ENCODE data around the gene PCMTD2. TPM values are rescaled to one million over a fixed set of nuclear protein-coding genes. Genes with fewer than 3 reads are reported as not detected.

Gene PCMTD2
- polyA plus RNA-seq, 2 of the 4 experiments (the other 2 are of a cell fraction) = 19.9 to 41.8 TPM

GRCh38 chr20:64242003-64242796, 13.3 kb upstream of the PCMTD2 start:
- ChIA-PET POLR2A (no interaction called here), CTCF (no interaction called here)
- no peaks in the 10 kb centered on the region for H3K4me1 ChIP-seq
- WGBS (ENCODE audit: missing lambda C conversion rate) = 70% methylated on average over 19 of the region's 19 CpGs
- no peak for DNase-seq (ENCODE audit: low read depth in 1 of 2, low spot score in 1 of 2)
- TF ChIP-seq USF2 (IDR thresholded peaks at IDR 0.05) = no peak
- H3K9me3 ChIP-seq = no peaks in the 10 kb centered on the region
- no peak overlapping the region for H3K27ac ChIP-seq
- FAIRE-seq = no peak
- ATAC-seq = no peak
- H3K4me2 ChIP-seq = no peak overlapping the region
- H3K4me3 ChIP-seq = no peak overlapping the region

DNA sequence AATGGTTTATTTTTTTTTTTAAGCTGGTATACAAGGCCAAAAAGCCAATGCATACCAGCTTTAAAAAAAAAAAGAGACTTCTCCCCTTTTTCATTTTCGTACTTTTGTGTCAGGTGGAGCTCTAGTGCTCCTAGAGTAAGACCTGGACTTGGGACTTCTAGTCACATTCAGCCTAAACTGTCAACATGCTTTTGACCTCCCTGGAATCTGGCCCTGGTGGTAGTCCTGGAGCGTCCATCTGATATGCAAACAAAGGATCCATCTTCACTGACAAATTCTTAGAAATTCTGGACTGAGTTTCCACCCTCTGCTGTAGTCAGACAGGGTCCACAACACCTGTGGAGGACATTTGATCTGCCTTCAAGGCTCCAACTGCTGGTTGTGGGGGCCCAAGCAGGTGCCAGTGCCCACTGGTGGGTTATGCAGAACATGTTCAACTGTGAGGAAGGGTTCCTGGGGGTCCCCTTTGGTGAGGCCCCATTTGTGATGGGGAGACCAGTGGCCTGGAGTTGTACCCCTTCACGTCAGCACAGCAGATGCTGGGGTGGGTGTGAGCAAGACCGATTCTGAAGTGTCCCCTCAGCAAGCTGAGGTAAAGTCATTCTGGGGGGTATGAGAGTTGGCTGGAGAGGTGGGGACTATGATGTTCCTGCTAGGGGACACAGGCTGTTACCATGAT, 12.6 kb upstream of the PCMTD2 start:
- Histone ChIP-seq H3K4me2 (no peak overlapping the region), H3K4me3 (no peak overlapping the region), H3K9me3 (no peaks in the 10 kb centered on the region), H3K27ac (no peak overlapping the region), H3K4me1 (no peaks in the 10 kb centered on the region)
- FAIRE-seq (no peak), ATAC-seq (no peak), DNase-seq (ENCODE audit: low read depth in 1 of 2, low spot score in 1 of 2) (no peak)
- TF ChIP-seq MAFK (IDR thresholded peaks at IDR 0.05; ENCODE audit: partially characterized antibody) (no peak), MYC (IDR thresholded peaks at IDR 0.05; ENCODE audit: borderline replicate concordance, low read length) (no peak), PHF8 (IDR thresholded peaks at IDR 0.05; ENCODE audit: borderline replicate concordance, low read depth) (no peak), ESRRA (IDR thresholded peaks at IDR 0.05; ENCODE audit: borderline replicate concordance, low read length) (no peak), NPAS2 (CRISPR knock-in tag; IDR thresholded peaks at IDR 0.05; ENCODE audit: borderline replicate concordance) (no peak), CTCF (IDR thresholded peaks at IDR 0.05) (no peak), MAZ (IDR thresholded peaks at IDR 0.05; ENCODE audit: borderline replicate concordance, low read depth, low read length) (no peak), SMC3 (IDR thresholded peaks at IDR 0.05) (no peak), CBX8 (IDR thresholded peaks at IDR 0.05) (no peak), POLR2AphosphoS2 (conservative IDR thresholded peaks at IDR 0.05; ENCODE audit: low read length) (no peak), KDM5A (IDR thresholded peaks at IDR 0.05) (no peak), MAX (IDR thresholded peaks at IDR 0.05) (no peak), KDM1A (IDR thresholded peaks at IDR 0.05; ENCODE audit: low read depth) (no peak), HOXB5 (CRISPR knock-in tag; IDR thresholded peaks at IDR 0.05) (no peak)
- ChIA-PET CTCF (no interaction called here), POLR2A (no interaction called here)
- 16% methylated on average over 4 of the region's 4 CpGs for WGBS (ENCODE audit: missing lambda C conversion rate)

DNA sequence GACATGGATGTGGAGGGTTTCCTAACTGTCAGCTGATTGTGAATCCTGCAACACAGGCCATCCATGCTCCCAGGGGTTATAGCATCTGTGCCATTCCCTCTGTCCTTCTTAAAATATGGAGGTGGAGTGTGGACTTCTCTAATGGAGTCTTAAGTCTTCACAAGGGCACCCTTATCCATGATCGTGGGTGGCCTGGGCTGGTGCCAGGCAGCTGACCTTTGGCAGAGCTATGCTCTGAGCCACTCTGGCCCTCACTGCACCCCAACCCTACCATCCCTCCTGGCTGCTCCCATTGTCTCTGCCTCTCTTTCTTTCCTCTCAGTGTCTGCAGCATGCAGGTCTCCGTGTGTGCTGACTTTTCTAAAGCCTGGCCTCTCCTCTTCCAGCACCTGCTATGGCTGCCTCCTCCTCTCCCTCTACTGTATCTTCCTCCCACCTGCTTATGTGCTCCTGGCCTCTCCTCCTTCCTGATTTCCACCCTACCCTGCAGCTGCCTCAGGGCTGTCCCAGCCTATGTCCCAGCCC, 11.2 kb upstream of the PCMTD2 start:
- no peak for FAIRE-seq
- ChIA-PET POLR2A (no interaction called here), CTCF (no interaction called here)
- 0% methylated on average over 2 of the region's 2 CpGs for WGBS (ENCODE audit: missing lambda C conversion rate)
- Histone ChIP-seq H3K4me3 (no peak overlapping the region), H3K4me2 (no peak overlapping the region), H3K27ac (no peak overlapping the region), H3K9me3 (no peaks in the 10 kb centered on the region), H3K4me1 (no peaks in the 10 kb centered on the region)
- no peak for ATAC-seq
- DNase-seq (ENCODE audit: low read depth in 1 of 2, low spot score in 1 of 2) = no peak
- no peak for TF ChIP-seq POLR2A (IDR thresholded peaks at IDR 0.05; ENCODE audit: low read length)
- no peak for TF ChIP-seq ESRRA (IDR thresholded peaks at IDR 0.05; ENCODE audit: borderline replicate concordance, low read length)
- TF ChIP-seq BHLHE40 (IDR thresholded peaks at IDR 0.05; ENCODE audit: low read depth, low read length) = no peak
- no peak for TF ChIP-seq FOSB (CRISPR knock-in tag; IDR thresholded peaks at IDR 0.05)
- TF ChIP-seq FOXS1 (CRISPR knock-in tag; IDR thresholded peaks at IDR 0.05) = no peak
- no peak for TF ChIP-seq MYC (IDR thresholded peaks at IDR 0.05; ENCODE audit: borderline replicate concordance, low read length)
- TF ChIP-seq E2F6 (IDR thresholded peaks at IDR 0.05; ENCODE audit: borderline replicate concordance, low read depth) = no peak
- TF ChIP-seq REST (IDR thresholded peaks at IDR 0.05) = no peak
- TF ChIP-seq CHD4 (IDR thresholded peaks at IDR 0.05; ENCODE audit: borderline replicate concordance) = no peak
- TF ChIP-seq MAX (IDR thresholded peaks at IDR 0.05) = no peak
- TF ChIP-seq RFX5 (IDR thresholded peaks at IDR 0.05) = no peak
- no peak for TF ChIP-seq RCOR1 (IDR thresholded peaks at IDR 0.05; ENCODE audit: low read depth, low read length)
- TF ChIP-seq HEYL (CRISPR knock-in tag; IDR thresholded peaks at IDR 0.05) = no peak
- TF ChIP-seq EP300 (IDR thresholded peaks at IDR 0.05) = no peak
